HK-2 (cell line): Measurements from ENCODE around the gene NELL1.

Source experiments
- DNase-seq: peaks from one replicate; pipeline ENCODE4 v3.0.0-alpha.2; 2018; ENCODE audit not compliant: unreplicated experiment

NELL1 gene

DNA sequence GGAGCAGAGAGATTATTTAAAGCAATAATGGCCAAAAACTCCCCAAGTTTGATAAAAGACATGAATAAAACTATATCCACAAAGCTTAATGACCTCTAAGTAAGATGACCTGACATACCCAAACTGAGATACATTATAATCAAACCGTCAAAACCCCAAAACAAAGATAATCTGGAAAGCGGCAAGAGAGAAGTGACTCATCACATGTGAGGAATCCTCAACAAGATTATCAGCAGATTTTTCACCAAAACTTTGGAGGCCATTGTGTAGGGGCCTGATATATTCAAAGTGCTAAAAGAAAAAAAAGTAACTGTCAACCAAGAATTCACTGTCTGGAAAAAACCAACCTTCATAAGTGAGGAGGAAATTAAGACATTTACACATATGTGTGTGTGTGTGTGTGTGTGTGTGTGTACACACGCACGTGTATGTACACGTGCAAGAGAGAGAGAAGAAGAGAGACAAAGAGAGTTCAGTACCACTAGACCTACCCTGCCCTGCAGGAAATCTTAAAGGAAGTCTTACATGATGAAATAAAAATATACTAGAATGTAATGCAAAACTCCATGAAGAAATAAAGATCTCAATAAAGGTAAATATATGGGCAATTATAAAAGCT lies 752.4 kb downstream of the NELL1 start:
- DNase-seq, result no peak

- no peak for DNase-seq
Measured at GRCh38 chr11:21426931-21427330, 757.5 kb downstream of the NELL1 start.

GRCh38 chr11:21427726-21428125 lies 758.3 kb downstream of the NELL1 start:
- DNase-seq, result no peak

GRCh38 chr11:21428796-21429195 lies 759.4 kb downstream of the NELL1 start:
- no peak for DNase-seq

DNA sequence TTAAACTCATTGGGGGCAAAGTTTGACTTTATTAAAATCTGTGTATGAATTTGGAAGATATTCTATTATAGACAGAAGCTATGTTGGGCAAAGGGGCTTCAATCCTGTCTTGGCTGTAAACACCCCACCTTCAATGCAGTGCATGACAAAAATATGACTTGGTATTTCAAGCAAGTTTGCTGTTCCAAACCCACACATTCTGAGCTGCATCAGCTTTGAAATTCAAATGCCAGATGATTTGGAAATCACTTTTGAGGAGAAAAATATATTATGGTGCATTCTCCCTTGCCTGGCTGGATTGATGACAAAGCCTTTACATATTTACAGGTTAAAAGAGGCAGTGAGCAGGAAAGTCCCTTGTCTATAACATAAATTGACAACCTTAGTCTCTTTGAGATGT lies 760.0 kb downstream of the NELL1 start:
- DNase-seq, result no peak

DNA sequence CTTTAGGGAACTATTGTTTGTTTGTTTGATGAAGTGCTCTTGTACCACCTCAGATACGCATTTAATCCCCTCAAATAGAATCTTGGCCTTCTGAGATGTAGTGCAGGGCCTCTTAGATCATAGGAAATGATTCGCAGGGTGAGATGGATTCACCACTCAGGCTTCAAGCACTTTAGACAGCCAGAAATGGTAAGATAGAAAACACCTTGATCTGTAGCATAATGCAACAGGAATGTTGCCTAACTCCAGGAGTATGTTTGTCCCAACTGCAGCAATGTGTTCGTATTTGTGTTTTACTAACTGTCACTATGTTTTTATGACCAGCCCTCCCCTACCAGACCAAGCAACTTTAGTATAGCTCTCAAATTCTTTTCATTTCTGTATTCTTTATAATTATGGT lies 761.2 kb downstream of the NELL1 start:
- no peak for DNase-seq

GRCh38 chr11:21446939-21447590 lies 777.7 kb downstream of the NELL1 start:
- no peak for DNase-seq

GRCh38 chr11:21447871-21448270 lies 778.5 kb downstream of the NELL1 start:
- DNase-seq, result no peak

GRCh38 chr11:21456186-21456585 lies 786.8 kb downstream of the NELL1 start:
- DNase-seq, result no peak

GRCh38 chr11:21460082-21460481 lies 790.7 kb downstream of the NELL1 start:
- no peak for DNase-seq

- DNase-seq, result no peak
Measured at GRCh38 chr11:21461701-21462100, 792.3 kb downstream of the NELL1 start.

- DNase-seq, result no peak
Measured at GRCh38 chr11:21464601-21465193, 795.3 kb downstream of the NELL1 start.

DNA sequence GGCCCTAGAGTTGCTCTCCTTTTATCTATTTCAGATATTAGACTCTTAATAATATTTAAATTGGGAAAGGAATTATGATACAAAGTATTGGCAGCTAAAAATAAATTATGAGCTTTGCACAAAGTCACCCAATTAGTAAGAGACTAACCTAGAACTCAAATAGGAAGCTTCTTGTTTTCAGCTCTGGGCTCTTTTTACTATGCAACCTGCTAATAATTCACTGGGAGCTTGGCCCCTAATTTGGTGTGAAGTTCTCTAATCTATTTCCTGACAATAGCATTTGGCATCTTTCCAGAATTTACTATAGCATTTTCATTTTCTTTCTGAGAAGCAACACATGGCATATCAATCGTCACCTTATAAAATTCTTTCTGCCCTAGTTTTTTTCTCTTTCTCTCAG lies 795.8 kb downstream of the NELL1 start:
- DNase-seq, result no peak

- DNase-seq, result no peak
Measured at GRCh38 chr11:21465920-21466319, 796.5 kb downstream of the NELL1 start.

GRCh38 chr11:21470521-21470920 lies 801.1 kb downstream of the NELL1 start:
- DNase-seq, result no peak

DNA sequence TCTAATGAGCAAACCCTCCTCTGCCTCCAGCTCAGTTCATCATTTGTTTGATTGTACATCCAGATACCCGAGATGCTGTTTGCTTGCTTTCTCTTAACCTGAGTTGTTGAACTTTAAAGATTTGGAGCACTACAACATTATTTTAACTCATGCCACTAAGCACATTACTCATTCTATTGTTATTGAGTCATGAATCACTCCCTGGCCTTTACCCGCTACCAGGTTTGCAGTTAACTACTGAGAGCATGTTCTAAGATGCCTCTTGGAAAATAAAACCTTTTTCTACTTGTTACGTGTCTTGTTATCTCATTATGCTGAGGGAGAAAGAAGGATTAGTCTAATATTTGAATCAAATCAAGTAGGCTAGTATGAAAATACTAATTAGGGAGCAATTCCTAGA lies 802.9 kb downstream of the NELL1 start:
- no peak for DNase-seq

DNA sequence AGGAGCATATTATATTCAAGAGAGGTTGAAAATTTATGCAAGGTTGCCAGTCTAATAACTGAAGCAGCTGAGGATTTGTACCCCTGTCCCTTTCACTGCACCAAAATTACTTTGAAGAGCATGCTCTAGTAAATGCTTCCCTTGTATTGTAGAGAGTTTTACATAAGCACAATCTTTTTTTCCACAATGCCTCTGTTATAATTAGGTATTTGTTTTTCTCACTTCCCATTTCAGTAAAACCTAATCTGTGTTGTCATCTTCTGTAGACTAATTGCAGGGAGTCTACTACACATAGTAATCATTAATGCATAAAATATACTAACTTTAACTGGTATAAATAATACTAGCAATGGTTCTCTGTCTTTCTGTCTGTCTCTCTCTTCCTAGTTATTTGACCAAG lies 805.1 kb downstream of the NELL1 start:
- no peak for DNase-seq

GRCh38 chr11:21475276-21475675 lies 805.9 kb downstream of the NELL1 start:
- no peak for DNase-seq

DNA sequence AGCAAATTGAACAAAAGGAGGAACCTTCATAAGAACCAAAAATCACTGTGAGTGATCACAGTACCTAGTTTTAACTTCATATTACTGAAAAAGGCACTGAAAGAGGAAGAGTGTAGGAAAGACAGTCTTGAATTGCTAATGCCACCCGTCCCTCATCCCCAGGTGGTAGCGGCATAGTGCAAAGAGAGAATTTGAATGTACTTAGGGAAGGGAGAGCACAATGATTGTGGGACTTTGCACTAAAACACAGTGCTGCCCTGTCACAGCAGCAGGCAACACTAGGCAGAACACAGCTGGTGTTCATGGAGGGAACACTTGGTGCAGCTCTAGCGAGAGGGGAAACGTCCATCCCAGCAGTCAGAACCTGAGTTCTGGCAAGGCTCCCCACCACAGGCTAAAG lies 807.2 kb downstream of the NELL1 start:
- DNase-seq, result no peak

DNA sequence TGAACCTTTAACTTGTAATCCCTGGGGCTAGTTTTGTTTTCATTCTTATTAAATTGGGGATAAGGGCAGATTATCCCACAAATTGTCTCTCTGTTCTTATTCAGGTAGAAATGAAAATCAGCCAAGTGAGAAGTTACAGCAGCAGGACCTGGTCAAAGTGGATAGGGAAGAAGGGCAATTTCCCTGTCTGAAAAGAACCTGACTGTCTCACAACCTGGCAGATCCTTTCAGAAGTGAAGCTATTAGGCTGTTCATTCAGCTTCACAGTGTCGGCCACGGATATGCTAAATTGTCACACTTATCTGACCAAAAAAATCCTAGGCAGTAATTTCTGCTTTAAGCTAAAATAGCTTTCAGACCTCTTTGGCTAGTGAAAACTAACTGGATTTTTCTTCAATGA lies 810.9 kb downstream of the NELL1 start:
- DNase-seq, result no peak

DNA sequence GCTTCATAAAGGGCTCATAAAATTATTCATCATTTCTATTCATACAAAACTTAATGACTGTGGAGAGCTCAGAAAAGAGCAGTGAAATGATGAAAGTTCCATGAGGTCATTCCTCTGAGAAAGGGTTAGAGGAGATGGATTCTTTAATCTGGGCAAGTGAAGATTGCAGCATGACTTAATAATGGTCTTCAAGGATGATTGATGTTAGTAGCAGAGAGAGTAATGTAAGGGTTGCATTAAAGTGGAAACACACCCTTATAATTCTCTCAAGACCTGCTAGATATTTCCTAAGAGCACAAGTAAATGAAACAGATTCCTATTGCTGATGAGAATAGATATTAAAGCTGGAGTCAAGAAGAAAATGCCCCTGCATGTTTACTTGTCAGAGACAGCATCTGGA lies 811.9 kb downstream of the NELL1 start:
- DNase-seq, result no peak

GRCh38 chr11:21484039-21484438 lies 814.7 kb downstream of the NELL1 start:
- no peak for DNase-seq

DNA sequence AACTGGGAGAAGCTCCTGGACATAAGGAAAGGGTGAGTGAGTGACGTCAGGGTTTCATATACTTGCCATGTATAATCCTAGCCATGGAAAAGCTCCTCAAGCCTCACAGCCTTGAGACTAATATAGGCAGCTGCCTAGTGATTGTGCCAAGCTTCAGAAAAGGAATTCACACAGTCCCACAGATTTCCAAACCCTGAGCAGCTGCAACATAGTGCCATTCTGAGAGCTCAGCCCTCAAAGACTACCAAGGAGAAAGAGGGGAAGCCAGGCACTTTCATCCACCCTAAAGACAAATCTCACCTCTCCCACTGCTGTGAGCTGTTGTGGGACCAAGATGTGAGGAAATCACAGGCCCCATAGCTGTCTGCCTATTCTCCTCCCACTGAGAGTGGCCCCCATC lies 815.6 kb downstream of the NELL1 start:
- DNase-seq, result no peak

GRCh38 chr11:21485426-21485825 lies 816.0 kb downstream of the NELL1 start:
- DNase-seq, result no peak
